HepG2 (cell line): ENCODE data around the gene CHPF. TPM values are rescaled to one million over a fixed set of nuclear protein-coding genes. Genes with fewer than 3 reads are reported as not detected.
A peak's percentile ranks its signal among the peaks of the same experiment; 100 is the strongest.

Source experiments
- KDM4B ChIP-seq: sonication (generic); formaldehyde crosslinking; IDR thresholded peaks from 2 replicates; pipeline ENCODE4 v1.4.0; 2020; ENCODE audit warnings: missing genetic modification reagents
- MEF2D ChIP-seq: sonication (generic); formaldehyde crosslinking; IDR thresholded peaks from 2 replicates; pipeline ENCODE4 v1.5.1; 2020; ENCODE audit warnings: mild to moderate bottlenecking, missing genetic modification reagents
- NR3C1 ChIP-seq: sonication (generic); formaldehyde crosslinking; IDR thresholded peaks from 2 replicates; pipeline ENCODE4 v1.4.0; 2020; ENCODE audit warnings: missing genetic modification reagents
- POLR2A ChIP-seq, 2 experiments: IDR thresholded peaks; 2 replicates each; pipeline ENCODE4 v1.6.1; 2011; ENCODE audit warnings: low read depth in 2 of 2, low read length in 2 of 2, mild to moderate bottlenecking in 1 of 2, moderate library complexity in 1 of 2; ENCODE audit not compliant: insufficient read depth in 1 of 2
- RBFOX2 ChIP-seq: fragments of 200-400 bp; formaldehyde crosslinking; IDR thresholded peaks from 2 replicates; pipeline ENCODE4 v1.6.1; 2017; ENCODE audit warnings: low read depth, mild to moderate bottlenecking, low read length
- REPIN1 ChIP-seq: sonication (generic); formaldehyde crosslinking; IDR thresholded peaks from 2 replicates; pipeline ENCODE4 v1.8.0; 2022; ENCODE audit warnings: missing genetic modification reagents, low read depth, mild to moderate bottlenecking, borderline replicate concordance
- SMAD1 ChIP-seq: sonication (generic); formaldehyde crosslinking; IDR thresholded peaks from 2 replicates; pipeline ENCODE4 v1.4.0; 2020; ENCODE audit warnings: missing genetic modification reagents, low read depth, mild to moderate bottlenecking, borderline replicate concordance
- ZNF225 ChIP-seq: sonication (generic); formaldehyde crosslinking; IDR thresholded peaks from 2 replicates; pipeline ENCODE4 v1.4.0; 2020; ENCODE audit warnings: mild to moderate bottlenecking, missing genetic modification reagents
- ZNF331 ChIP-seq: sonication (generic); formaldehyde crosslinking; IDR thresholded peaks from 2 replicates; pipeline ENCODE4 v1.4.0; 2020; ENCODE audit warnings: missing genetic modification reagents
- ZNF350 ChIP-seq: sonication (generic); formaldehyde crosslinking; IDR thresholded peaks from 2 replicates; pipeline ENCODE4 v1.4.0; 2020; ENCODE audit warnings: mild to moderate bottlenecking, low read depth, missing genetic modification reagents, borderline replicate concordance
- ZNF446 ChIP-seq: sonication (generic); formaldehyde crosslinking; IDR thresholded peaks from 2 replicates; pipeline ENCODE4 v1.5.0; 2020; ENCODE audit warnings: mild to moderate bottlenecking, missing genetic modification reagents
- ZNF468 ChIP-seq: sonication (generic); formaldehyde crosslinking; IDR thresholded peaks from 2 replicates; pipeline ENCODE4 v1.8.0; 2022; ENCODE audit warnings: mild to moderate bottlenecking, moderate library complexity, missing genetic modification reagents
- ZNF605 ChIP-seq: sonication (generic); formaldehyde crosslinking; IDR thresholded peaks from 2 replicates; pipeline ENCODE4 v1.8.0; 2022; ENCODE audit warnings: mild to moderate bottlenecking, missing genetic modification reagents
- ZNF607 ChIP-seq: sonication (generic); formaldehyde crosslinking; IDR thresholded peaks from 2 replicates; pipeline ENCODE4 v1.5.1; 2020; ENCODE audit warnings: missing genetic modification reagents, mild to moderate bottlenecking, borderline replicate concordance
- ZNF674 ChIP-seq: sonication (generic); formaldehyde crosslinking; IDR thresholded peaks from 2 replicates; pipeline ENCODE4 v1.5.0; 2020; ENCODE audit warnings: low read depth, mild to moderate bottlenecking, missing genetic modification reagents
- ZNF773 ChIP-seq: sonication (generic); formaldehyde crosslinking; IDR thresholded peaks from 2 replicates; pipeline ENCODE4 v1.4.0; 2020; ENCODE audit warnings: missing genetic modification reagents, borderline replicate concordance
- polyA plus RNA-seq, 8 experiments: library from polyadenylated mRNA; depleted of rRNA in 3 of 8; stranded (reverse) in 7 of 8; unstranded in 1 of 8; fragments of >200 nt; fragmentation: Illumina TruSeq in 4 of 8; extraction: Trizol in 4 of 8; gene quantifications; 2 replicates each; pipeline versions ENCODE4 v1.2.1 to v1.2.3, GENCODE V29; 2011 to 2016; ENCODE audit warnings: low read depth in 4 of 8, missing spikeins in 1 of 8, mixed read lengths in 1 of 8; ENCODE audit not compliant: insufficient read depth in 1 of 8
- total RNA-seq, 5 experiments: library from RNA; depleted of rRNA; stranded (reverse); fragments of >200 nt; fragmentation: Illumina TruSeq; extraction: Trizol; gene quantifications; 2 replicates each; pipeline ENCODE4 v1.2.3, GENCODE V29; 2016; ENCODE audit warnings: low read depth in 1 of 5
- TF ChIP-seq, protein P1 (sequence below): IDR thresholded peaks from 2 replicates; pipeline ENCODE4 v1.6.1; 2012; ENCODE audit warnings: low read depth, low read length, improper control_type of control experiment
- TF ChIP-seq, protein P2 (sequence below): sonication (generic); formaldehyde crosslinking; IDR thresholded peaks from 2 replicates; pipeline ENCODE4 v1.5.0; 2020; ENCODE audit warnings: missing genetic modification reagents
- TF ChIP-seq, protein P3 (sequence below): sonication (generic); formaldehyde crosslinking; IDR thresholded peaks from 2 replicates; pipeline ENCODE4 v1.9.0; 2021; ENCODE audit warnings: mild to moderate bottlenecking, missing genetic modification reagents
- TF ChIP-seq, protein P4 (sequence below): sonication (generic); formaldehyde crosslinking; IDR thresholded peaks from 2 replicates; pipeline ENCODE4 v1.4.0; 2020; ENCODE audit warnings: mild to moderate bottlenecking, missing genetic modification reagents

CHPF gene
- total and polyA plus RNA-seq, 2 of the 13 experiments (the other 11 are each of a cell fraction or from before 2014, with no cell fraction given): 79.6 to 111 TPM

DNA sequence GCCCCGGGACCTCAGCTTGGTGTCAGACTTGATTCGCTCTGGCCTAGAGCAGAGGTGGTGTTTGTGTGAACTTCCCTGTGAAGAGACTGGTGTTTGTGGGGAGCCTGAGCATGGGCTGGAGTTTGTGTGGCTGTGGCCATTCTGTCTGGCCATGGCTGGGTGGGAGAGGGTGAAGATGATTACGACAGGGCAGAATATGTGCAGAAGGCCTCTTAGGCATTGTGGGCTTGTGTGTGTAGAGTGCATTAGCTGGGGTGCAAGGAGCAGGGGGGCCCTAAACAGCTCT is 17.2 kb upstream of the CHPF start (continued):
- TF ChIP-seq SMAD1 (CRISPR knock-in tag): peak; percentile 44; the same call in 1 of the 2 replicates
- TF ChIP-seq ZNF225 (CRISPR knock-in tag): no peak
- no peak for TF ChIP-seq NR3C1 (CRISPR knock-in tag)
- TF ChIP-seq, protein P1, sequence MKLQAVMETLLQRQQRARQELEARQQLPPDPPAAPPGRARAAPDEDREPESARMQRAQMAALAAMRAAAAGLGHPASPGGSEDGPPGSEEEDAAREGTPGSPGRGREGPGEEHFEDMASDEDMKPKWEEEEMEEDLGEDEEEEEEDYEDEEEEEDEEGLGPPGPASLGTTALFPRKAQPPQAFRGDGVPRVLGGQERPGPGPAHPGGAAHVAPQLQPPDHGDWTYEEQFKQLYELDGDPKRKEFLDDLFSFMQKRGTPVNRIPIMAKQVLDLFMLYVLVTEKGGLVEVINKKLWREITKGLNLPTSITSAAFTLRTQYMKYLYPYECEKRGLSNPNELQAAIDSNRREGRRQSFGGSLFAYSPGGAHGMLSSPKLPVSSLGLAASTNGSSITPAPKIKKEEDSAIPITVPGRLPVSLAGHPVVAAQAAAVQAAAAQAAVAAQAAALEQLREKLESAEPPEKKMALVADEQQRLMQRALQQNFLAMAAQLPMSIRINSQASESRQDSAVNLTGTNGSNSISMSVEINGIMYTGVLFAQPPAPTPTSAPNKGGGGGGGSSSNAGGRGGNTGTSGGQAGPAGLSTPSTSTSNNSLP: no peak
- TF ChIP-seq, protein P2, sequence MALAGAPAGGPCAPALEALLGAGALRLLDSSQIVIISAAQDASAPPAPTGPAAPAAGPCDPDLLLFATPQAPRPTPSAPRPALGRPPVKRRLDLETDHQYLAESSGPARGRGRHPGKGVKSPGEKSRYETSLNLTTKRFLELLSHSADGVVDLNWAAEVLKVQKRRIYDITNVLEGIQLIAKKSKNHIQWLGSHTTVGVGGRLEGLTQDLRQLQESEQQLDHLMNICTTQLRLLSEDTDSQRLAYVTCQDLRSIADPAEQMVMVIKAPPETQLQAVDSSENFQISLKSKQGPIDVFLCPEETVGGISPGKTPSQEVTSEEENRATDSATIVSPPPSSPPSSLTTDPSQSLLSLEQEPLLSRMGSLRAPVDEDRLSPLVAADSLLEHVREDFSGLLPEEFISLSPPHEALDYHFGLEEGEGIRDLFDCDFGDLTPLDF (CRISPR knock-in tag): no peak
- no peak for TF ChIP-seq ZNF607 (CRISPR knock-in tag)
- TF ChIP-seq ZNF446: 0 out of 2 replicates have a peak, but pooled peaks have one; percentile 9
- peak in 1 of 2 experiments; percentile 13; a peak in 1 of 4 replicates for TF ChIP-seq POLR2A (IDR thresholded peaks at IDR 0.05; ENCODE audit: insufficient read depth in 1 of 2, low read depth in 2 of 2, low read length in 2 of 2)
- 0 out of 2 replicates have a peak, but pooled peaks have one; percentile 43 for TF ChIP-seq ZNF350 (CRISPR knock-in tag)
- TF ChIP-seq KDM4B (CRISPR knock-in tag): no peak
- no peak for TF ChIP-seq ZNF468
- TF ChIP-seq MEF2D (CRISPR knock-in tag): 0 out of 2 replicates have a peak, but pooled peaks have one; percentile 9
- TF ChIP-seq ZNF605 (CRISPR knock-in tag): 0 out of 2 replicates have a peak, but pooled peaks have one; percentile 17
- TF ChIP-seq RBFOX2: no peak
- TF ChIP-seq, protein P3, sequence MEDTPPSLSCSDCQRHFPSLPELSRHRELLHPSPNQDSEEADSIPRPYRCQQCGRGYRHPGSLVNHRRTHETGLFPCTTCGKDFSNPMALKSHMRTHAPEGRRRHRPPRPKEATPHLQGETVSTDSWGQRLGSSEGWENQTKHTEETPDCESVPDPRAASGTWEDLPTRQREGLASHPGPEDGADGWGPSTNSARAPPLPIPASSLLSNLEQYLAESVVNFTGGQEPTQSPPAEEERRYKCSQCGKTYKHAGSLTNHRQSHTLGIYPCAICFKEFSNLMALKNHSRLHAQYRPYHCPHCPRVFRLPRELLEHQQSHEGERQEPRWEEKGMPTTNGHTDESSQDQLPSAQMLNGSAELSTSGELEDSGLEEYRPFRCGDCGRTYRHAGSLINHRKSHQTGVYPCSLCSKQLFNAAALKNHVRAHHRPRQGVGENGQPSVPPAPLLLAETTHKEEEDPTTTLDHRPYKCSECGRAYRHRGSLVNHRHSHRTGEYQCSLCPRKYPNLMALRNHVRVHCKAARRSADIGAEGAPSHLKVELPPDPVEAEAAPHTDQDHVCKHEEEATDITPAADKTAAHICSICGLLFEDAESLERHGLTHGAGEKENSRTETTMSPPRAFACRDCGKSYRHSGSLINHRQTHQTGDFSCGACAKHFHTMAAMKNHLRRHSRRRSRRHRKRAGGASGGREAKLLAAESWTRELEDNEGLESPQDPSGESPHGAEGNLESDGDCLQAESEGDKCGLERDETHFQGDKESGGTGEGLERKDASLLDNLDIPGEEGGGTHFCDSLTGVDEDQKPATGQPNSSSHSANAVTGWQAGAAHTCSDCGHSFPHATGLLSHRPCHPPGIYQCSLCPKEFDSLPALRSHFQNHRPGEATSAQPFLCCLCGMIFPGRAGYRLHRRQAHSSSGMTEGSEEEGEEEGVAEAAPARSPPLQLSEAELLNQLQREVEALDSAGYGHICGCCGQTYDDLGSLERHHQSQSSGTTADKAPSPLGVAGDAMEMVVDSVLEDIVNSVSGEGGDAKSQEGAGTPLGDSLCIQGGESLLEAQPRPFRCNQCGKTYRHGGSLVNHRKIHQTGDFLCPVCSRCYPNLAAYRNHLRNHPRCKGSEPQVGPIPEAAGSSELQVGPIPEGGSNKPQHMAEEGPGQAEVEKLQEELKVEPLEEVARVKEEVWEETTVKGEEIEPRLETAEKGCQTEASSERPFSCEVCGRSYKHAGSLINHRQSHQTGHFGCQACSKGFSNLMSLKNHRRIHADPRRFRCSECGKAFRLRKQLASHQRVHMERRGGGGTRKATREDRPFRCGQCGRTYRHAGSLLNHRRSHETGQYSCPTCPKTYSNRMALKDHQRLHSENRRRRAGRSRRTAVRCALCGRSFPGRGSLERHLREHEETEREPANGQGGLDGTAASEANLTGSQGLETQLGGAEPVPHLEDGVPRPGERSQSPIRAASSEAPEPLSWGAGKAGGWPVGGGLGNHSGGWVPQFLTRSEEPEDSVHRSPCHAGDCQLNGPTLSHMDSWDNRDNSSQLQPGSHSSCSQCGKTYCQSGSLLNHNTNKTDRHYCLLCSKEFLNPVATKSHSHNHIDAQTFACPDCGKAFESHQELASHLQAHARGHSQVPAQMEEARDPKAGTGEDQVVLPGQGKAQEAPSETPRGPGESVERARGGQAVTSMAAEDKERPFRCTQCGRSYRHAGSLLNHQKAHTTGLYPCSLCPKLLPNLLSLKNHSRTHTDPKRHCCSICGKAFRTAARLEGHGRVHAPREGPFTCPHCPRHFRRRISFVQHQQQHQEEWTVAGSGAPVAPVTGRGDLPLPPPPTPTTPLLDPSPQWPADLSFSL (CRISPR knock-in tag): peak; percentile 23; the same call in 1 of the 2 replicates
- no peak for TF ChIP-seq ZNF674 (CRISPR knock-in tag)
- TF ChIP-seq ZNF331 (CRISPR knock-in tag): no peak
- no peak for TF ChIP-seq REPIN1
- no peak for TF ChIP-seq ZNF773
- TF ChIP-seq, protein P4, sequence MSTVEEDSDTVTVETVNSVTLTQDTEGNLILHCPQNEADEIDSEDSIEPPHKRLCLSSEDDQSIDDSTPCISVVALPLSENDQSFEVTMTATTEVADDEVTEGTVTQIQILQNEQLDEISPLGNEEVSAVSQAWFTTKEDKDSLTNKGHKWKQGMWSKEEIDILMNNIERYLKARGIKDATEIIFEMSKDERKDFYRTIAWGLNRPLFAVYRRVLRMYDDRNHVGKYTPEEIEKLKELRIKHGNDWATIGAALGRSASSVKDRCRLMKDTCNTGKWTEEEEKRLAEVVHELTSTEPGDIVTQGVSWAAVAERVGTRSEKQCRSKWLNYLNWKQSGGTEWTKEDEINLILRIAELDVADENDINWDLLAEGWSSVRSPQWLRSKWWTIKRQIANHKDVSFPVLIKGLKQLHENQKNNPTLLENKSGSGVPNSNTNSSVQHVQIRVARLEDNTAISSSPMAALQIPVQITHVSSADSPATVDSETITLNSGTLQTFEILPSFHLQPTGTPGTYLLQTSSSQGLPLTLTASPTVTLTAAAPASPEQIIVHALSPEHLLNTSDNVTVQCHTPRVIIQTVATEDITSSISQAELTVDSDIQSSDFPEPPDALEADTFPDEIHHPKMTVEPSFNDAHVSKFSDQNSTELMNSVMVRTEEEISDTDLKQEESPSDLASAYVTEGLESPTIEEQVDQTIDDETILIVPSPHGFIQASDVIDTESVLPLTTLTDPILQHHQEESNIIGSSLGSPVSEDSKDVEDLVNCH (CRISPR knock-in tag): no peak
